Sigmoid colon (tissue), 4 donors: ENCODE data around the gene RSAD2.

Experiments
- CTCF ChIP-seq, 4 experiments: fragments of 450-650 bp in 3 of 4; fragments of 200-600 bp in 1 of 4; IDR thresholded peaks; one replicate each; pipeline ENCODE4 v1.5.1; 2016 to 2019; ENCODE audit warnings: antibody characterized with exemption in 4 of 4, mild to moderate bottlenecking in 3 of 4, moderate library complexity in 2 of 4
- EP300 ChIP-seq, 4 donors: sonication (generic); formaldehyde crosslinking; IDR thresholded peaks; one replicate each; pipeline ENCODE4 v1.6.1; 2017; ENCODE audit warnings: antibody characterized with exemption in 4 of 4
- POLR2A ChIP-seq, 2 donors: fragments of 450-650 bp; IDR thresholded peaks; one replicate each; pipeline ENCODE4 v1.6.1; 2016; ENCODE audit warnings: antibody characterized with exemption in 2 of 2, mild to moderate bottlenecking in 2 of 2, moderate library complexity in 2 of 2
- POLR2AphosphoS5 ChIP-seq, 4 donors: sonication (generic); formaldehyde crosslinking; IDR thresholded peaks; one replicate each; pipeline ENCODE4 v1.6.1; 2017; ENCODE audit warnings: antibody characterized with exemption in 4 of 4

DNA sequence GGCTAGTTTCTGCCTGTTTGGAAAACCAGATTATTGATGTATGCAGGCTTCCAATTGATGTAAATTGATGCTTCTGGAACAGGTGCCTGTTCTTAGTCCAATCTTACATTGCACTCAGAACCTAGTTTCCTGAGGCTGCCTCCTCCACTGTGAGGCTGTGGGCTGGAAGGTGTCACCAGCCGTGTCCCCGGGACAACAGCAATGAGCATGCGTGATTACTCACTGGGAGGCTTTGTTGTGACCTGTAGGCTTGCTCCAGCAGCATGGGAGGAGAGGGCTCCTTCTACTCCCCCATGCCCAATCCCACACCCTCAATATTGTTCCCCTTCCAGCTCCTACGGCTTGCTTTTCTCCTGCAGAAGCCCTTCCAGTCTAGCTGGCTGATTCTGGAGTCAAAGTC is 11.1 kb downstream of the RSAD2 start:
- no peak for TF ChIP-seq POLR2AphosphoS5 (IDR thresholded peaks at IDR 0.05)
- TF ChIP-seq CTCF (IDR thresholded peaks at IDR 0.05) = no peak
- TF ChIP-seq EP300 (IDR thresholded peaks at IDR 0.05) = no peak
- TF ChIP-seq POLR2A (IDR thresholded peaks at IDR 0.05) = no peak
